NK-92 treated with Interleukin-12 subunit alpha and Interleukin-12 subunit beta, amount 100 ng/mL, for 24 hours (cell line): ENCODE measurements around the gene NTSR2.

Experiments used
- DNase-seq: peaks from one replicate; lab custom pipeline; 2025; lab: John Stamatoyannopoulos, UW

Gene NTSR2, protein sequence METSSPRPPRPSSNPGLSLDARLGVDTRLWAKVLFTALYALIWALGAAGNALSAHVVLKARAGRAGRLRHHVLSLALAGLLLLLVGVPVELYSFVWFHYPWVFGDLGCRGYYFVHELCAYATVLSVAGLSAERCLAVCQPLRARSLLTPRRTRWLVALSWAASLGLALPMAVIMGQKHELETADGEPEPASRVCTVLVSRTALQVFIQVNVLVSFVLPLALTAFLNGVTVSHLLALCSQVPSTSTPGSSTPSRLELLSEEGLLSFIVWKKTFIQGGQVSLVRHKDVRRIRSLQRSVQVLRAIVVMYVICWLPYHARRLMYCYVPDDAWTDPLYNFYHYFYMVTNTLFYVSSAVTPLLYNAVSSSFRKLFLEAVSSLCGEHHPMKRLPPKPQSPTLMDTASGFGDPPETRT

DNA sequence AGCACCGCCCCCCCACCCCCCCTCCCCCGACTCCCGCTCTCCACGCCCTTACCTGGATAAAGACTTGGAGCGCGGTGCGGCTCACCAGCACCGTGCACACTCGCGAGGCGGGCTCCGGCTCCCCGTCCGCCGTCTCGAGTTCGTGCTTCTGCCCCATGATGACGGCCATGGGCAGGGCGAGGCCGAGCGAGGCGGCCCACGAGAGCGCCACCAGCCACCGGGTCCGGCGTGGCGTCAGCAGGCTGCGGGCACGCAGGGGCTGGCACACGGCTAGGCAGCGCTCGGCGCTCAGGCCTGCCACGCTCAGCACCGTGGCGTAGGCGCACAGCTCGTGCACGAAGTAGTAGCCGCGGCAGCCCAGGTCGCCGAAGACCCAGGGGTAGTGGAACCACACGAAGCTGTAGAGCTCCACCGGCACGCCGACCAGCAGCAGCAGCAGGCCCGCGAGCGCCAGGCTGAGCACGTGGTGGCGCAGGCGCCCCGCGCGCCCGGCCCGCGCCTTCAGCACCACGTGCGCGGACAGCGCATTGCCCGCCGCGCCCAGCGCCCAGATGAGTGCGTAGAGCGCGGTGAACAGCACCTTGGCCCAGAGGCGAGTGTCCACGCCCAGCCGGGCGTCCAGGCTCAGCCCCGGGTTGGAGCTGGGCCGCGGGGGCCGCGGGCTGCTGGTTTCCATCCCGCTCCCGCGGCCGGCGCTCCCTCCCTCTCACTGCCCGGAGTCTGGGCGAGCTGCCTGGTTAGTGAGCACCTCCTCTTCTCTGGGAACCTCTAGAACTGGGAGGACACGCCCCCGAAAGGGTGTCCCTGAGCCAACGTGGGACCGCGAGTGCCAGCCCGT lies at the start of gene NTSR2:
TSS of gene NTSR2 (minus strand) at position 742 of the 838 bp plus-strand sequence. CDS start at position 676, 66 bp downstream.
- DNase-seq, result no peak

GRCh38 chr2:11719230-11719977 lies 49.4 kb upstream of the NTSR2 start:
- no peak for DNase-seq

- DNase-seq, result no peak
Measured at GRCh38 chr2:11718606-11719005, 48.6 kb upstream of the NTSR2 start.

DNA sequence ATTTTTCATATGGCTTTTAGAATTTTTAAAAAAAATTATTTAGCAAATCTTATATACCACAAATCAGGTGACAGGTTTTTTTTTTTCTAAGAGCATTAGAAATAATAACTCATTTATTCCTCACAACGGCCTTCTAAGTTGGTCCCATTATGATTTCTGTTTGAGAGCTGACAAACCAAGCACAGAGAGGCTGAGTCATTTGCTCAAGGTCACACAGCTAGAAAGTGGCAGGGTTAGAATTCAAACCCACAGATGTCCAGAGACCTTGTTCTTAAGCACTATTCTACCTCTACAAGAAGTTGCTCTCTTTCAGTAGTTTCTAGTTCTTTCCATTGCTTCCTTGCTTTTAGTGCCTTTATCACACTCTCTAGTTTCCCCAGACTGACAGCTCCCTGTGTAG lies 47.6 kb upstream of the NTSR2 start:
- DNase-seq, result no peak

- DNase-seq, result no peak
Measured at GRCh38 chr2:11716689-11717321, 46.8 kb upstream of the NTSR2 start.

- DNase-seq, result no peak
Measured at GRCh38 chr2:11715987-11716652, 46.1 kb upstream of the NTSR2 start.

DNA sequence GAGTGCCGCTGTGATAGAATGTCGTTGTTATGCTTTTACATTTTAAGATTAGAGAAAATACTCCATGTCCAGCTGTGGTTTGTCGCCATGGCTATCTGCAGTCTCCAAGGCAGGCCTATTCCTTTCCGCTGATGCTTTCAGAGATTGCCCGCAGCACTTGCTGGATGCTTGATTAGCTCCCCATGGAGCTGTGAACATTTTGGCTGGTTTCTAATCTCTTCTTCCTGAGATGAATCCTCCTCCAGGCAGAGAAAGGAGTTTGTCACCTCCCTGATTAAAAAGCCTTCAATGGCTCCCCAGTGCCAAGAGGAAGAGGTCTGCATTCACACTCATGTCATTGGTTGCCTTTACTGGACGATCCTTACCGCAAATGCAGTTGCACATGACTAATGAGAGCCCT lies 43.8 kb upstream of the NTSR2 start:
- DNase-seq, result no peak

- no peak for DNase-seq
Measured at GRCh38 chr2:11712866-11713265, 42.9 kb upstream of the NTSR2 start.

DNA sequence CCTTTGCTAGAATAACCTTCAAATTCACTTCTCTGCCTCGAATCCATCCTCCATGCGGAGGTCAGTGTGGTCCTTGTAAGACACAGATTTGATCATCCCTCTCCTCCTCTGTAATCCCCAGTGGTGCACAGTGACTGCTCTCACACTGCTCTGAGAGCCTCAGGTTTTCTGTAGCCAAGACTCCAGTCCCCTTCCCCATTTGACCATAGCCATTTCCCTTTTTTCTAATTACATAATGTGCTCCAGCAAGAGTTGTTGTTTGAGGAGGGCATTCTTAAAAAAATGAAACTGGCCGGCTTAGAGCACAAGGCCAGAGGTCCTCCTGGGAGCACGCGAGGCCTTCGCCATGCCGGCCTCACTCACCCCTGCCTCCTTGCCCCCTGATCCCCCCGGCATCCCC lies 41.8 kb upstream of the NTSR2 start:
- DNase-seq, result no peak

GRCh38 chr2:11711354-11711716 lies 41.3 kb upstream of the NTSR2 start:
- no peak for DNase-seq

GRCh38 chr2:11710632-11711353 lies 40.8 kb upstream of the NTSR2 start:
- no peak for DNase-seq

- DNase-seq, result no peak
Measured at GRCh38 chr2:11710210-11710609, 40.2 kb upstream of the NTSR2 start.

- DNase-seq, result no peak
Measured at GRCh38 chr2:11709293-11709692, 39.3 kb upstream of the NTSR2 start.

DNA sequence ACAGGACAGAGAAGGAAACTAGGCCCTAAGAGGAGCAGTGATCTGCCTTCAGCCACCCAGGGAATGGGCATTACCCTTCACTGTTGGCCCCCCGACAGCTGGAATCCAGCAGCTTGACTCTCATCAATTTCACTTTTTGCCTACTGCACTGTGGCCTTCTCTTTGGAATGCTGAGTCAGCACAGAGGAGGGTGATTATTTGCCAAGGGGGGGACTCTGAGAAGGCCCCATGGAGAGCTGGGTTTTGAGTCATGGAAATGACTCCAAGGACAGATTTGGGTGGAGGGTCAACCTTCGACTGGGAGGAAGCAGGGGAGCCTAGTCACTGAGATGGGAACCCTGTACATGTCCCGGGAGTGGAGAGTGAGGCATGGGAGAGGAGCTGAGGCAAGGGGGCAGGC lies 38.1 kb upstream of the NTSR2 start:
- DNase-seq, result no peak

DNA sequence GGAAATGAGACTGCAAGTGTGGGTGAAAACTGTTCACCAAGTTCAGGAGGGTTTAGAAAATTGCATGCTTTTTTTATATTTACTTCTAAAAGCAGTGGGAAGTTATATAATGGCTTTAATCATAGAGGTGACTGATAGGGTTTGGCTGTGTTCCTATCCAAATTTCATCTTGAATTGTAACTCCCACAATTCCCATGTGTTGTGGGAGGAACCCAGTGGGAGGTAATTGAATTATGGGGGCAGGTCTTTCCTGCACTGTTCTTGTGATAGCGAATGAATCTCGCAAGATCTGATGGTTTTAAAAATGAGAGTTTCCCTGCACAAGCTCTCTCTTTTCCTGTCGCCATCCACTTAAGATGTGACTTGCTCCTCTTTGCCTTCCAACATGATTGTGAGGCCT lies 35.7 kb upstream of the NTSR2 start:
- DNase-seq, result no peak

DNA sequence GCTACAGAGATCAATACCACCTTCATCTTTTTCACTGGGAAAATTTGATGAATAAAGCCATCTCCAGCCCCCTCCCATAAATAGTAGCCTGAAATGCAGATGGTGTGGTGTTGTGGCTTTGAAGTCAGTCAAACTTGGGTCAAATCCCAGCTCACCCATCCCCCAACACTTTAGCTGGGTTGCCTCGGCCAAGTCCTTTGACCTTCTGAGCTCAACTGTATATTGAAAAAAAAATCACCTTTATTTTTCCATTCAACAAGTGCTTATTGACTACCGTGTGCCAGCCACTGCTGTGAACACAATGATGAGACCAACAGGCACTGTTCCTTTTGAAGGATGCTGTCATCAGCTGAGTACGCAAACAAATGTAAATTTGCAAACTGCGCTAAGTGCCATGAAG lies 35.1 kb upstream of the NTSR2 start:
- no peak for DNase-seq

DNA sequence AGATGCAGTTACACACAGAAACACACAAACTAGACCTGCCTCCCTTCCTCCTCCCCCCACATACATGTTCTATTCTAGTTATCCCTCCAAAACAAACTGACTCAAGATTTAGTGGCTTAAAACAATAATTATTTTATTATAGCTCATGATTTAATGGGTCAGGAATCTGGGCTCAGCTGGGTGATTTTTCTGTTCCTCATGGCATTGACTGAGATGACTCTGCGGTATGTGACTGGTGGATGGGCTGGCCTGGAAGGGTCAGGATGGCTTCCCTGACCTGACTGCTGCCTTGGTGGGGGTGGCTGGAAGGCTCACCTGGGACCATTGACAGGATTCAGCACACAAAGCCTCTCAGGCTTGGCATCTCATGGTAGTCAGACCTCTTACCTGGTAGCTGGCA lies 33.7 kb upstream of the NTSR2 start:
- no peak for DNase-seq

GRCh38 chr2:11702946-11703345 lies 33.0 kb upstream of the NTSR2 start:
- no peak for DNase-seq

- no peak for DNase-seq
Measured at GRCh38 chr2:11701751-11702301, 31.8 kb upstream of the NTSR2 start.

DNA sequence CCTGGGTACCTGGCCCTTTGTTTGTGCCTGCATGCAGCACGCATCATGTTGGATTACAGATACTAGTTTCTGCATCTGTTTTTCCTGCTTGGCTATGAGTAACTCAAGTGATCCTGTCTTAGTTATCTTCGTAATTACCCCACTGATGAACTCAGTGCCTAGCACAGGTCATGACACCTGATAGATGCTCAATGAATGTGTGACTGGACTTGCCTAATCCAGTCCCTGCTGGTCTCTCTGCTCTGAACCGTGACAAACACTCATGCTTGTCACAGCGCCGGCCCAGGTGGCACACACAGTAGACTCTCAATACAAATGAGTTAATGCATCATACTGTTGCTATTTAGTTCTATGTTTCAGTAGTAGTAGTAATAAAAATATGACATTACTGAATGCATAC lies 31.2 kb upstream of the NTSR2 start:
- DNase-seq, result no peak
